22Rv1 (cell line): Measurements from ENCODE around the gene MKLN1.
A peak's percentile ranks its signal among the peaks of the same experiment; 100 is the strongest.
"Not testable (repeated sequence)": the region's sequence is repeated elsewhere in the genome, so short reads cannot be mapped to it uniquely, and the experiment has no call there.

Experiments used
- H3K27ac ChIP-seq: fragments of 450-650 bp; 2 replicates; pipeline ENCODE4 v1.5.1; 2017
- CTCF ChIP-seq: fragments of 450-650 bp; IDR thresholded peaks from 2 replicates; pipeline ENCODE4 v1.5.1; 2017; ENCODE audit warnings: mild to moderate bottlenecking
- ZFX ChIP-seq: fragments of 450-650 bp; IDR thresholded peaks from 2 replicates; pipeline ENCODE4 v1.6.1; 2017; ENCODE audit warnings: antibody characterized with exemption, borderline replicate concordance

Gene MKLN1

GRCh38 chr7:131424219-131424822 is 96.6 kb downstream of the MKLN1 start:
- no peak for TF ChIP-seq ZFX
- peak; percentile 83 for TF ChIP-seq CTCF
- H3K27ac ChIP-seq: no peak overlapping the region

GRCh38 chr7:131425992-131426391 is 98.3 kb downstream of the MKLN1 start:
- TF ChIP-seq ZFX (no peak), CTCF (no peak)
- H3K27ac ChIP-seq: no peak overlapping the region

- H3K27ac ChIP-seq: not testable (repeated sequence)
Measured at GRCh38 chr7:131430826-131431225, 103.2 kb downstream of the MKLN1 start.

- no peak overlapping the region for H3K27ac ChIP-seq
- TF ChIP-seq ZFX (no peak), CTCF (no peak)
Measured at GRCh38 chr7:131431289-131431688, 103.6 kb downstream of the MKLN1 start.

GRCh38 chr7:131431756-131432155 is 104.1 kb downstream of the MKLN1 start:
- TF ChIP-seq CTCF (no peak), ZFX (no peak)
- H3K27ac ChIP-seq: no peak overlapping the region

- TF ChIP-seq CTCF (no peak), ZFX (no peak)
- H3K27ac ChIP-seq: no peak overlapping the region
Measured at GRCh38 chr7:131436384-131436783, 108.7 kb downstream of the MKLN1 start.

- TF ChIP-seq CTCF: no peak
- TF ChIP-seq ZFX: no peak
- no peak overlapping the region for H3K27ac ChIP-seq
Measured at GRCh38 chr7:131438969-131439368, 111.3 kb downstream of the MKLN1 start.

- TF ChIP-seq CTCF: no peak
- TF ChIP-seq ZFX: no peak
- no peak overlapping the region for H3K27ac ChIP-seq
Measured at GRCh38 chr7:131443496-131443895, 115.8 kb downstream of the MKLN1 start.
